NCI-H2171 (cell line): ENCODE data around the gene RCE1.

Experiments used
- DNase-seq: peaks from one replicate; lab custom pipeline; 2025; lab: John Stamatoyannopoulos, UW

Gene RCE1

DNA sequence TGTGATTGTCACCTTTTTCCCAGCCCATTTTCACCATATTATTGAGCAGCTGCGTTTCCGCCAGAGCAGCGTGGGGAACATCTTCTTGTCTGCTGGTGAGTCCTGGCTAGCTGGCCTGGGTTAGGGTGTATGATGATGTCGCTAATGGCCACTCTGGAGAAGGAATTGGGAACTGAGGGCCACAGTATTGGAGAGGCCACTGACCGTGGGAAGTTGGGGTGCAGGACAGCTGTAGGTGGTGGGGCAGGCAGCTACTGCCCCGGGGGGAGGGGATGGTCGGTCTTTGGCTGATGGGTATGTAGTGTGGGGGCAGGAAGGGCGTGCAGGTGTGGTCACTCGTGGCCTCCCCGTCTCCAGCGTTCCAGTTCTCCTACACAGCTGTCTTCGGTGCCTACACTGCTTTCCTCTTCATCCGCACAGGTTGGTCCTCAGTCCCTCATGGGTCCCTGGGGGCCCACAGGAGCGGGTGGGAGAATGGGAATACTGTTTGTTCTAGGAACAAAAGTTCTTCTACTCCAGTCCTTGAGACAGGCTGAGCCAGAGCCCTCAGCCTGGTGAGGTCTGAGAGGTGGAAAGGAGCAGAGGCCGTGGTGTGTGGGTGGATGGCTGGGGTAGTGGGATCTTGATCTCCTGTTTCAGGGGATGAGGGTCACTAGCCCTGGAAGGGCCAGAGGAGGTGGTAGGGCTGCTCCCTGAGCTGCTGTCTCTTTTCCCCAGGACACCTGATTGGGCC is 2.1 kb downstream of the RCE1 start:
- no peak for DNase-seq

- no peak for DNase-seq
These were observed 2.6 kb downstream of the RCE1 start for GRCh38 chr11:66845876-66846212.

DNA sequence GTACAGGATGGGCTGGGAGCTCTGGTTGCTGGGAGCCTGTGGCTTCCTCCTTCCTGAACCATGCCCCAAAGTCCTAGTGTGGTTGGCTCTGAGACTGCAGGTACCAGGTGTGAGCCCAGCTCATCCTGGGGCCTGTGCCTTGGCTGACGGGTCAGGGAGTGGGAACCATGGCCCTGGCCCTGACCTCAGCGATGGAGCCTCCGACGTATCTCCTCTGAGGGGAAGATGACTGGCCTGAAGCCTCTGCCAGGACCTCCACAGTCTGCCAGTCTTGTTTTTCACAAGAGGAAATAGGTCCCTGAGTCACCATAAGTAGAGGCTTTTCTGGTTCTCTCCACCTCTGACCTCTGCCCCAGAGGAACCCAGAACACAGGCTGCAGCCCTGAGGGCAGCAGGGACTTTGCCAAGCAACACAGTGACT is 3.4 kb downstream of the RCE1 start:
- DNase-seq, result no peak

DNA sequence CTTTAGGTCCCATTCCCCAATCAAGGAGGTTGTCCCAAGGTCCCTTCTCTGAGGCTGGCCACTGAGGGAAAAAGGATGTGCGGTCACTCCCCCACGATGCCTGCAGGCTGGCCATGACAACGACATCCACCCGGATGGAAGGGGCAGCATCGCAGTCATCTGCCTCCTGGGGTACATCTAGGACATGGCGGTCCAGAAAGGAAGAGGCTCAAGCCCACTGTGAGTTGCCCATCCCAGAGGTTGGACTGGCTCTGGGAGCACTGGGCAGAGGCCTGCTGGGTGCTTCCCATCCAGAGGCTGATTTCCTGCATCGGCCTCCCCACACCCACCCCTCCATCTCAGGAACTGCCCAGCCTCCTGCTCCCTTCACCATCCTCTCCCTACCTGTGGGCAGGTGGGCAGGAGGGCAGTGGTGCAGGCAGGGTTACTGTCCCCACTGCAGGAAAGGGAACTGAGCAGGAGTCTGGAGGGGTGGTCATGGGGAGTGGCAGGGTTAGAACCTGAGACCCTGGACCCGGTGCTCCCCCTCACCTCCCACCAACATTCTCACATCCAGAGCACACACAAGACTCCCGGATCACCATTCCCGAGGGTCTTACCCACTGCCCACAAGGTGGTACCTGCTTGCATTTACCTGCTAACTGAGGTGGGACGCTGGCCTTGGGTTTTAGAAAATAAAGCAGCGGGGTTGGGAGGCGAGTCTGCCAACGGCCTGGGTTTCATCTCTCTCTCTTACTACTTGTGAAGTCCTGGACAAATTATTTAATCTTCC is 4.4 kb downstream of the RCE1 start:
- no peak for DNase-seq

- no peak for DNase-seq
These were observed 5.6 kb downstream of the RCE1 start for GRCh38 chr11:66848671-66849500.

GRCh38 chr11:66849501-66850234 is 6.4 kb downstream of the RCE1 start:
- DNase-seq, result no peak

- DNase-seq, result no peak
These were observed 7.0 kb downstream of the RCE1 start for GRCh38 chr11:66850235-66850587.

- no peak for DNase-seq
These were observed 7.5 kb downstream of the RCE1 start for GRCh38 chr11:66850588-66851238.

DNA sequence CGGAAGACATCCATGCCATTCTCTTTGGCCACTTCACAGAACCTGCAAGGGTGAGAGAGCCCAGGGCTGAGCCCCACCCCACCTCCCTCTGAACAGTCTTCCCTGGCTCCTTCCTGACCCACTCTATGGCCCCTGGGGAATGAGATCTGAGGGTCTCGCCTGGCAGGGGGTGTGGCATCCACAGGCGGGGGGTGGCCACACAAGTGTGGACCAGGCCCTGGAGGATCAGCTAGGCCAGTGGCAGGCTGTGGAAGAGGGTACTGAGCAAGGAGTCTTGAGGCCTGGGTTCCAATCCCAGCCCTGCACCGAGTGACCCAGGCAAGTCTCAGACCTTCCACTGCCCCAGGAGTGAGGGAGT is 8.0 kb downstream of the RCE1 start:
- no peak for DNase-seq

DNA sequence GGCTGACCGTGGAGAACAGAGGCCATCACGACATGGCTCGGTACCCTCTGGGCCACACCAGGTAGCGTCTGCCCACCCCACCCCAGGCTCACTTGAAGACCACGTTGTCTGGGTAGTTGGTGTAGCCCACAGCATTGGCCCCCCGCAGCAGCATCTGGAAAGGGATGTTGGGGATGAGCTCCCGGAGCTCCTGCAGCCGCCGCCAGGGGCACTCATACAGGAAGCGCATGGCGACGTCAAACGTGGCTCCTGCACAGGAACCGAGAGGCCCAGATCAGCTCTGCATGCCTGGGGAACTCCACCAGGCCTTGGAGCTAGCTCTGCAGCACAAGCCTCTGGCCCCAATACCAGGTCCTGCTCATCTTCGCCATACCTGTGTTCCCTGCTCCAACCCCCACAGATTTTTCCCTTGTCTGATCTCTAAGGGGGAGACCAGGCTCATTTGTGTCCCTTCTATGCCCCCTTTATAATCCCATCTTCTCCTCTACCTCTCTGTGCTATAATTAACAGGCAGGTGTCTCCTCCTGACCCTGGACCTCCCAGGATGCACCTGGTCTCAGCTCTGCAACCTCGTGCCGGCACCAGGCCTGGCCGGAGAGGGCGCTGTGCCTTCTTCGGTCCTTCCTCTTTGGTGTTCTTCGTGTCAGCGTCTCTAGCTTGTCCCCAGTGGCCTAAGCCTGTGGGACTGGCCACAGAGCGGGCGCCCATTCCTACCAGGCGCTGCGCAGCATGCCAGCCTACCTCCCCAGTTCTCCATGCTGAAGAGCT is 8.6 kb downstream of the RCE1 start:
- no peak for DNase-seq

- no peak for DNase-seq
These were observed 9.4 kb downstream of the RCE1 start for GRCh38 chr11:66852466-66853241.

DNA sequence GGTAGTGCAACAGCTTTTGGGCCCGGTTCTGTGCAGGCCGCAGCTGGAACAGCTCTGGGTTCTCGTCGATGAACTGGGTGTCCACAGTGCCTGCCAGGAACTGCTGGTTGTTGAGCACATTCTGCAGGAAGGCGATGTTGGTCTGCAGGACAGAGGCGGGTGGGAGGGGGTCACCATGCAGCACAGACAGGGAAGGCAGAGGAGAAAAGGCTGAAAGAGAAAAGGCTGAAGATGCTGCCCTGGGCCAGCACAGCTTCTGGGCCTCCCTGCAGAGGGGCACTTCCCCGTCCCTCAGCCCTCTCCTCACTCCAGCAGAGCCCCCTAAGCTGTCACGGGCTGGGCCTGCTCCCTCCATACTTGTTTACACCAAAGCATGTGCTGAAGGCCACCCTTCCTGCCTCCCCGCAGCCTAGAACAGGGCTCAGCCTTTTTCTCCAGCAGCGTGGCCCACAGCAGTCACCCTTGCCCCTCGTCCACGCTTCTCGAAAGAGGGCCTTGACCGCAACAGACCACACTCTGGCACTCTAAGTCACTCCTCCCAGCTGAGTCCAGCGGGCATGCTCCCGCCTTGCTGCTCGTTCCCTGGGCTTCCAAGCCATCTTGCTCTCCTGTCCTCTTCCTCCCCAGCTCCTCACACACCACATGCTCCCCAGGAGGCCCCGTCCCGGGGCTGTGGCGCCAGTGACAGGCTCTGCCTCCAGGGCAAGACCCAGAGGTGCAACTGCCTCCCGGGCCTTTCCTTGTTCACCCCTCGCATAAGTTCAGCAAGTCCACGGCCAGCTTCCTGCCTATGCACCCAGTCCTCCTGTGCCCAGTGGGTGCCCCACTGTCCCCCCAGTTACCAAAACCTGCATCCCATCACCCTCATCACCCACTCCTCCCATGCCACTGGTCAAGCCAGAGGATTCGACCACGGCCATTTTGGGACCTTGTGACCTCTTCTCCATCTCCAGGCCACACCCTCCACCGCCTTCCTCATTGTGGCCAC is 10.3 kb downstream of the RCE1 start:
- no peak for DNase-seq

GRCh38 chr11:66854231-66854661 is 11.0 kb downstream of the RCE1 start:
- DNase-seq, result no peak

DNA sequence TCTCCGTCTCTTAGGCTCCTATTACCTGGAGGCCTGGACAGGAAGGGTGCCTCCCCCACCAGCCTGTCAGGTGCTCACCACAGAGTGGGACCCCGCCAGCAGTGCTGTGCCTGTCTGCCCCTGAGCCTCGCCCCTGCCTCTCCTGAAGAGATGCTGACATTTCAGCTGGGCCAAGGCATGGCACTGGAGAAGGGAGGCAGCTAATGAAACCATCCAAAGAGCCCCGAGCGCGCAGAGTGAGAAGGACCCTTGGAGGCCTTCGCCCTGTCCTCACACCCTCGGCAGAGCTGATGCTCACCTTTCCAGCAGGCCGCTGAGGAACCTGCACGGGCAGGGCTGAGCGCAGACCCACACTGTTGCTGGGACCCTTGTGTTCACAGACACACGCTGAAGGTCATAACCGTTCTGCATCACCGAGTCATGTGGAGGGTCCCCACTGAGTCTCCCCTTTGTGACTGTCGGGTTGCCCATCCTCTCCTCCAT is 11.5 kb downstream of the RCE1 start:
- DNase-seq, result no peak

- DNase-seq, result peak; percentile 94
These were observed 12.6 kb downstream of the RCE1 start for GRCh38 chr11:66855574-66856495.

- no peak for DNase-seq
These were observed 13.4 kb downstream of the RCE1 start, which contains the start of gene LRFN4 for GRCh38 chr11:66856496-66857233. TSS of gene LRFN4 (plus strand) at chr11:66857064. CDS start at chr11:66857745, 681 bp downstream.
